Sigmoid colon (tissue), 3 donors: ENCODE measurements around the gene STOX2.

ENCODE experiments used
- POLR2A ChIP-seq, 2 donors: fragments of 450-650 bp; IDR thresholded peaks; one replicate each; pipeline ENCODE4 v1.6.1; 2016; ENCODE audit warnings: antibody characterized with exemption in 2 of 2, mild to moderate bottlenecking in 2 of 2, moderate library complexity in 2 of 2
- TF ChIP-seq, protein P1 (sequence below), 4 experiments: fragments of 450-650 bp in 3 of 4; fragments of 200-600 bp in 1 of 4; IDR thresholded peaks; one replicate each; pipeline ENCODE4 v1.5.1; 2016 to 2019; ENCODE audit warnings: antibody characterized with exemption in 4 of 4, mild to moderate bottlenecking in 3 of 4, moderate library complexity in 2 of 4

DNA sequence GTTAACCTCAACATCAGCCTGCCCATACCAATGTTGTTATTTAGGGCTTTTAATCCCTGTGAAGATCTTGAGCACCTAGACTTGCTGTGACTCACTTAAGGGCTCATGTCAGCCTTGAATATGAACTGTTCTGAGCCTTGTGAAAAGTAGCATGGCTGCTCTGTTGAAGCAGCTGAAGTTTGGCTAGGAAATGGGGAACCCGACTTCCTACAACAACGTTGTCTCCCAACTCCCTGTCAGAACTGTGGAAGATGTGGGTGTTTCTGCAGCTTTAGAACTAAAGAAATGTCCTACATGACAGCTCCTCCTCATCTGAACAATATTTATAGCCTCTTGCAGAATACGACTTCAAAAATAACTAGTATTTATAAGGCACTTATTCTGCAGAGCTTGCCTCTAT lies 27.5 kb downstream of the STOX2 start:
- TF ChIP-seq, protein P1, sequence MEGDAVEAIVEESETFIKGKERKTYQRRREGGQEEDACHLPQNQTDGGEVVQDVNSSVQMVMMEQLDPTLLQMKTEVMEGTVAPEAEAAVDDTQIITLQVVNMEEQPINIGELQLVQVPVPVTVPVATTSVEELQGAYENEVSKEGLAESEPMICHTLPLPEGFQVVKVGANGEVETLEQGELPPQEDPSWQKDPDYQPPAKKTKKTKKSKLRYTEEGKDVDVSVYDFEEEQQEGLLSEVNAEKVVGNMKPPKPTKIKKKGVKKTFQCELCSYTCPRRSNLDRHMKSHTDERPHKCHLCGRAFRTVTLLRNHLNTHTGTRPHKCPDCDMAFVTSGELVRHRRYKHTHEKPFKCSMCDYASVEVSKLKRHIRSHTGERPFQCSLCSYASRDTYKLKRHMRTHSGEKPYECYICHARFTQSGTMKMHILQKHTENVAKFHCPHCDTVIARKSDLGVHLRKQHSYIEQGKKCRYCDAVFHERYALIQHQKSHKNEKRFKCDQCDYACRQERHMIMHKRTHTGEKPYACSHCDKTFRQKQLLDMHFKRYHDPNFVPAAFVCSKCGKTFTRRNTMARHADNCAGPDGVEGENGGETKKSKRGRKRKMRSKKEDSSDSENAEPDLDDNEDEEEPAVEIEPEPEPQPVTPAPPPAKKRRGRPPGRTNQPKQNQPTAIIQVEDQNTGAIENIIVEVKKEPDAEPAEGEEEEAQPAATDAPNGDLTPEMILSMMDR (IDR thresholded peaks at IDR 0.05), result no peak
- TF ChIP-seq POLR2A (IDR thresholded peaks at IDR 0.05), result no peak
